Natural killer cell (primary cell): Measurements from ENCODE around the gene SLC6A16. TPM values are rescaled to one million over a fixed set of nuclear protein-coding genes. Genes with fewer than 3 reads are reported as not detected.

ENCODE experiments used
- ATAC-seq, 3 donors: fragments of 150-1000 bp in 2 of 3; fragments of 200-7000 bp in 1 of 3; cut with Tn5 transposase; 1 replicate in 1 of 3; 2 replicates in 2 of 3; pipeline ENCODE4 v1.10.0; 2021; ENCODE audit warnings: mild to moderate bottlenecking in 2 of 3, moderate library complexity in 2 of 3
- DNase-seq, 2 donors: peaks; one replicate each; pipeline versions ENCODE4 v3.0.0 to v3.0.0-alpha.2; 2013 to 2021; ENCODE audit warnings: mixed read lengths in 1 of 2
- H3K27ac ChIP-seq: one replicate; pipeline ENCODE4 v1.5.1; 2013; ENCODE audit warnings: mild to moderate bottlenecking, low read length
- H3K27me3 ChIP-seq: one replicate; pipeline ENCODE4 v1.6.1; 2013; ENCODE audit warnings: low read length; ENCODE audit not compliant: control insufficient read depth, insufficient read depth
- H3K36me3 ChIP-seq: one replicate; pipeline ENCODE4 v1.6.1; 2013; ENCODE audit warnings: low read length; ENCODE audit not compliant: control insufficient read depth, insufficient read depth
- H3K4me1 ChIP-seq: one replicate; pipeline ENCODE4 v1.6.1; 2013; ENCODE audit warnings: low read length; ENCODE audit not compliant: control insufficient read depth, insufficient read depth
- H3K4me3 ChIP-seq: one replicate; pipeline ENCODE4 v1.5.1; 2013; ENCODE audit warnings: low read length
- H3K9me3 ChIP-seq: one replicate; pipeline ENCODE4 v1.6.1; 2013; ENCODE audit warnings: low read length; ENCODE audit not compliant: control insufficient read depth, insufficient read depth
- H3K27ac Mint-ChIP-seq, 2 donors: one replicate each; pipeline ENCODE4 v1.8.0; 2022; ENCODE audit warnings: mild to moderate bottlenecking in 2 of 2, mixed read lengths in 2 of 2, moderate library complexity in 1 of 2
- H3K27me3 Mint-ChIP-seq, 2 donors: one replicate each; pipeline ENCODE4 v1.8.0; 2022; ENCODE audit warnings: low read depth in 2 of 2, mixed read lengths in 2 of 2
- H3K36me3 Mint-ChIP-seq: one replicate; pipeline ENCODE4 v1.8.0; 2022; ENCODE audit warnings: mixed read lengths
- H3K4me1 Mint-ChIP-seq, 2 donors: one replicate each; pipeline ENCODE4 v1.8.0; 2022; ENCODE audit warnings: mixed read lengths in 2 of 2
- H3K4me3 Mint-ChIP-seq: one replicate; pipeline ENCODE4 v1.8.0; 2022; ENCODE audit warnings: mild to moderate bottlenecking, moderate library complexity, mixed read lengths
- H3K9me3 Mint-ChIP-seq, 2 donors: one replicate each; pipeline ENCODE4 v1.8.0; 2022; ENCODE audit warnings: mixed read lengths in 2 of 2
- CTCF ChIP-seq: fragments of 200-600 bp; IDR thresholded peaks from one replicate; pipeline ENCODE4 v1.8.0; 2022; ENCODE audit warnings: antibody characterized with exemption
- WGBS: methylation state at CpG from one replicate; pipeline ENCODE4 v1.1.7; 2013; ENCODE audit warnings: missing lambda C conversion rate; ENCODE audit not compliant: insufficient coverage; 5-methylcytosine and 5-hydroxymethylcytosine counted together
- intact Hi-C: fragments of 100-400 bp; cut with micrococcal nuclease; formaldehyde crosslinking; loops from one replicate; pipeline ENCODE4 v1.14.2; 2022
- total RNA-seq, 4 donors: library from RNA; stranded (reverse); fragments of 120-200 nt in 1 of 4; gene quantifications; one replicate each; pipeline versions ENCODE4 v1.2.3 to v1.2.4, GENCODE V29; 2013 to 2022

SLC6A16 gene
- total RNA-seq, 3 donors from 2014 or later (not counting 1 experiment from before 2014, with no cell fraction given) = 7.2 to 11.5 (median 10.8) TPM

- Mint-ChIP-seq H3K4me3 (no peak overlapping the region), H3K36me3 (peaks cover 22% of the 10 kb centered on the region), H3K9me3 (peaks cover 0 to 11% of the 10 kb centered on the region in 2 donors), H3K27ac (no peak overlapping the region), H3K27me3 (peaks cover 32 to 60% of the 10 kb centered on the region in 2 donors), H3K4me1 (no peaks in the 10 kb centered on the region)
- Histone ChIP-seq H3K4me3 (no peak overlapping the region), H3K9me3 (peaks cover 13% of the 10 kb centered on the region), H3K4me1 (no peaks in the 10 kb centered on the region), H3K36me3 (no peaks in the 10 kb centered on the region), H3K27ac (no peak overlapping the region), H3K27me3 (peaks cover 5% of the 10 kb centered on the region)
- intact Hi-C loops = no loop called here
- DNase-seq (no peak), ATAC-seq (no peak)
- WGBS = 79% methylated on average over 3 of the region's 3 CpGs
- no peak for TF ChIP-seq CTCF
Measured at GRCh38 chr19:49256691-49257090, 68.3 kb downstream of the SLC6A16 start.

GRCh38 chr19:49255674-49256073 lies 69.3 kb downstream of the SLC6A16 start:
- Histone ChIP-seq H3K9me3 (peaks cover 13% of the 10 kb centered on the region), H3K27me3 (peaks cover 4% of the 10 kb centered on the region), H3K27ac (no peak overlapping the region), H3K36me3 (no peaks in the 10 kb centered on the region), H3K4me1 (no peaks in the 10 kb centered on the region), H3K4me3 (no peak overlapping the region)
- DNase-seq = no peak
- H3K27ac Mint-ChIP-seq = no peak overlapping the region
- H3K36me3 Mint-ChIP-seq = peaks cover 22% of the 10 kb centered on the region
- H3K27me3 Mint-ChIP-seq = peaks cover 28 to 55% of the 10 kb centered on the region in 2 donors
- peaks cover 0 to 11% of the 10 kb centered on the region in 2 donors for H3K9me3 Mint-ChIP-seq
- no peak for ATAC-seq
- TF ChIP-seq CTCF = no peak
- WGBS = 88% methylated on average over 10 of the region's 10 CpGs
- no peaks in the 10 kb centered on the region for H3K4me1 Mint-ChIP-seq
- H3K4me3 Mint-ChIP-seq = no peak overlapping the region
- intact Hi-C loops = no loop called here

GRCh38 chr19:49249933-49250332 lies 75.1 kb downstream of the SLC6A16 start:
- Mint-ChIP-seq H3K36me3 (no peaks in the 10 kb centered on the region), H3K9me3 (no peaks in the 10 kb centered on the region), H3K4me3 (no peak overlapping the region), H3K27me3 (peaks cover 16 to 17% of the 10 kb centered on the region in 2 donors), H3K4me1 (no peaks in the 10 kb centered on the region), H3K27ac (no peak overlapping the region)
- Histone ChIP-seq H3K36me3 (no peaks in the 10 kb centered on the region), H3K27me3 (no peaks in the 10 kb centered on the region), H3K4me1 (no peaks in the 10 kb centered on the region), H3K9me3 (no peaks in the 10 kb centered on the region), H3K27ac (no peak overlapping the region), H3K4me3 (no peak overlapping the region)
- 82% methylated on average over 2 of the region's 2 CpGs for WGBS
- intact Hi-C loops = no loop called here
- no peak for ATAC-seq
- TF ChIP-seq CTCF = no peak
- DNase-seq = no peak

GRCh38 chr19:49247676-49248075 lies 77.3 kb downstream of the SLC6A16 start:
- Mint-ChIP-seq H3K9me3 (no peaks in the 10 kb centered on the region), H3K27ac (no peak overlapping the region), H3K4me3 (no peak overlapping the region), H3K36me3 (no peaks in the 10 kb centered on the region), H3K27me3 (peaks cover 7 to 8% of the 10 kb centered on the region in 2 donors), H3K4me1 (no peaks in the 10 kb centered on the region)
- TF ChIP-seq CTCF = no peak
- H3K4me3 ChIP-seq = no peak overlapping the region
- no peak overlapping the region for H3K27ac ChIP-seq
- no peaks in the 10 kb centered on the region for H3K36me3 ChIP-seq
- H3K27me3 ChIP-seq = no peaks in the 10 kb centered on the region
- no peaks in the 10 kb centered on the region for H3K4me1 ChIP-seq
- DNase-seq (no peak), ATAC-seq (no peak)
- no peaks in the 10 kb centered on the region for H3K9me3 ChIP-seq
- WGBS = no CpG with 5 or more reads among the region's 2 CpGs
- intact Hi-C loops = no loop called here
